Endothelial cell of umbilical vein (primary cell): ENCODE data around the gene UPF2. TPM values are rescaled to one million over a fixed set of nuclear protein-coding genes. Genes with fewer than 3 reads are reported as not detected.

Experiments used
- BruUV-seq: library from RNA; stranded (reverse); fragments of 400-500 nt; replicated peaks from 2 replicates; lab custom pipeline; 2021; lab: Mats Ljungman, UMichigan
- CTCF ChIA-PET: fragments of 300-600, 350-600 bp; sonication (Branson Sonifier 250); formaldehyde crosslinking; loops from one replicate; lab custom pipeline; 2021; ENCODE audit warnings: antibody characterized with exemption, inconsistent platforms; lab: Charles Lee
- POLR2A ChIA-PET: fragments of 300-600, 350-600 bp; sonication (Branson Sonifier 250); formaldehyde crosslinking; loops from one replicate; lab custom pipeline; 2021; ENCODE audit warnings: antibody characterized with exemption, inconsistent platforms; lab: Charles Lee
- DNase-seq: peaks from one replicate; pipeline ENCODE4 v3.0.0-alpha.2; 2011; ENCODE audit warnings: low read depth, low spot score
- FAIRE-seq: peaks from 2 replicates; lab custom pipeline; 2011; peaks lifted over from hg19 to GRCh38; lab: Jason Lieb, UNC
- H2AFZ ChIP-seq: 2 replicates; pipeline ENCODE4 v1.6.0; 2012; ENCODE audit warnings: low read depth, low read length, control low read depth, inconsistent platforms
- H3K27ac ChIP-seq: 2 replicates; pipeline ENCODE4 v1.5.1; 2011; ENCODE audit warnings: low read depth, mild to moderate bottlenecking, control low read depth, low read length, moderate library complexity; ENCODE audit not compliant: insufficient read depth
- H3K27me3 ChIP-seq, 2 experiments: 2 replicates each; pipeline versions ENCODE4 v1.6.0 to v1.6.1; 2011; ENCODE audit warnings: low read length in 2 of 2, mixed read lengths in 1 of 2; ENCODE audit not compliant: control insufficient read depth in 2 of 2, insufficient read depth in 2 of 2
- H3K36me3 ChIP-seq, 2 experiments: 2 replicates in 1 of 2; 3 replicates in 1 of 2; pipeline ENCODE4 v1.5.1; 2011; ENCODE audit warnings: low read length in 2 of 2, mild to moderate bottlenecking in 1 of 2, moderate library complexity in 1 of 2; ENCODE audit not compliant: control insufficient read depth in 2 of 2, insufficient read depth in 2 of 2; ENCODE audit errors: extremely low read depth in 1 of 2
- H3K4me1 ChIP-seq: 3 replicates; pipeline ENCODE4 v1.5.1; 2011; ENCODE audit warnings: mild to moderate bottlenecking, low read length; ENCODE audit not compliant: control insufficient read depth, insufficient read depth; ENCODE audit errors: extremely low read depth
- H3K4me2 ChIP-seq: 2 replicates; pipeline ENCODE4 v1.6.1; 2011; ENCODE audit warnings: low read length, control low read depth, mixed read lengths; ENCODE audit not compliant: insufficient read depth
- H3K4me3 ChIP-seq, 3 experiments: fragments of 200-600 bp in 1 of 3; sonication (generic), shearing (Covaris generic) in 1 of 3; replicated peaks in 1 of 3; 2 replicates each; pipeline ENCODE4 v1.5.1; 2011 to 2016; ENCODE audit warnings: control low read depth in 3 of 3, low read length in 3 of 3, mild to moderate bottlenecking in 2 of 3, inconsistent platforms in 1 of 3, low read depth in 1 of 3, moderate library complexity in 1 of 3; ENCODE audit not compliant: insufficient read depth in 1 of 3
- H3K79me2 ChIP-seq: 2 replicates; pipeline ENCODE4 v1.6.0; 2012; ENCODE audit warnings: low read length, inconsistent platforms; ENCODE audit not compliant: control insufficient read depth, insufficient read depth
- H3K9ac ChIP-seq: replicated peaks from 2 replicates; pipeline ENCODE3; 2011; ENCODE audit warnings: low read length, control low read depth; ENCODE audit not compliant: insufficient read depth; ENCODE audit errors: extremely low read depth
- H3K9me1 ChIP-seq: replicated peaks from 3 replicates; pipeline ENCODE4 v1.6.0; 2011; ENCODE audit warnings: mild to moderate bottlenecking, low read length; ENCODE audit not compliant: control insufficient read depth, insufficient read depth; ENCODE audit errors: extremely low read depth
- H3K9me3 ChIP-seq: replicated peaks from 2 replicates; pipeline ENCODE4 v1.5.1; 2012; ENCODE audit warnings: low read length, inconsistent platforms; ENCODE audit not compliant: control insufficient read depth, insufficient read depth
- H4K20me1 ChIP-seq: replicated peaks from 2 replicates; pipeline ENCODE3; 2011; ENCODE audit warnings: mild to moderate bottlenecking, low read length; ENCODE audit not compliant: control insufficient read depth, insufficient read depth; ENCODE audit errors: extremely low read depth
- CTCF ChIP-seq, 2 donors: IDR thresholded peaks; 1 replicate in 1 of 2; 2 replicates in 1 of 2; pipeline ENCODE4 v1.5.1; 2011; ENCODE audit warnings: low read length in 2 of 2, mild to moderate bottlenecking in 2 of 2, moderate library complexity in 2 of 2, control low read depth in 1 of 2, inconsistent platforms in 1 of 2, low read depth in 1 of 2; ENCODE audit not compliant: insufficient read depth in 1 of 2; ENCODE audit errors: extremely low read depth in 1 of 2
- EZH2 ChIP-seq: IDR thresholded peaks from 2 replicates; pipeline ENCODE4 v1.6.1; 2012; ENCODE audit warnings: borderline replicate concordance, low read depth, mild to moderate bottlenecking, moderate library complexity, low read length, inconsistent platforms; ENCODE audit not compliant: severe bottlenecking
- FOS ChIP-seq: IDR thresholded peaks from 2 replicates; pipeline ENCODE4 v1.6.1; 2011; ENCODE audit warnings: mild to moderate bottlenecking, low read length, moderate library complexity, borderline replicate concordance; ENCODE audit not compliant: insufficient read depth
- GATA2 ChIP-seq: IDR thresholded peaks from 2 replicates; pipeline ENCODE4 v1.7.0; 2011; ENCODE audit warnings: low read depth, mild to moderate bottlenecking, moderate library complexity, mixed read lengths, low read length; ENCODE audit not compliant: insufficient read length, insufficient read depth
- JUN ChIP-seq: IDR thresholded peaks from 2 replicates; pipeline ENCODE4 v1.6.1; 2011; ENCODE audit warnings: borderline replicate concordance, low read depth; ENCODE audit not compliant: insufficient read length, insufficient read depth
- MAX ChIP-seq: IDR thresholded peaks from 2 replicates; pipeline ENCODE4 v1.6.1; 2011; ENCODE audit not compliant: insufficient read depth, insufficient read length
- MYC ChIP-seq: IDR thresholded peaks from one replicate; pipeline ENCODE4 v1.6.1; 2011; ENCODE audit warnings: mild to moderate bottlenecking, low read depth, low read length
- POLR2A ChIP-seq: IDR thresholded peaks from 2 replicates; pipeline ENCODE4 v1.6.1; 2012; ENCODE audit warnings: low read depth, mild to moderate bottlenecking, control low read depth, low read length
- POLR2AphosphoS5 ChIP-seq: IDR thresholded peaks from 2 replicates; pipeline ENCODE4 v1.6.1; 2012; ENCODE audit warnings: low read depth, mild to moderate bottlenecking, control low read depth, low read length, moderate library complexity; ENCODE audit not compliant: insufficient read depth
- dilution Hi-C: fragments of 300-500 bp; cut with MboI; formaldehyde crosslinking; loops from one replicate; pipeline ENCODE4 v1.15.0; 2019; ENCODE audit warnings: low sequenced_read_pairs; ENCODE audit not compliant: extremely low pct_ligation_motif_present
- intact Hi-C: fragments of 100-400 bp; cut with micrococcal nuclease; formaldehyde crosslinking; loops from one replicate; pipeline ENCODE4 v1.10.0; 2022
- polyA plus RNA-seq, 4 experiments: library from polyadenylated mRNA; depleted of rRNA in 3 of 4; stranded (reverse) in 3 of 4; unstranded in 1 of 4; fragments of >200 nt; gene quantifications; 2 replicates each; pipeline versions ENCODE4 v1.2.1 to v1.2.3, GENCODE V29; 2011 to 2012; ENCODE audit warnings: missing spikeins in 1 of 4
- total RNA-seq: library from RNA; stranded (reverse); gene quantifications from 2 replicates; pipeline ENCODE4 v1.2.3, GENCODE V29; 2021

Gene UPF2
- total and polyA plus RNA-seq, 2 donors (not counting 3 experiments of a cell fraction or from before 2014, with no cell fraction given): 4.8 to 27.7 TPM

GRCh38 chr10:11886138-11886474, 156.5 kb downstream of the UPF2 start:
- H2AFZ ChIP-seq: no peak overlapping the region
- no peaks in the 10 kb centered on the region for H3K36me3 ChIP-seq
- H4K20me1 ChIP-seq: no peaks in the 10 kb centered on the region
- FAIRE-seq (no peak), DNase-seq (no peak)
- H3K9me3 ChIP-seq: no peaks in the 10 kb centered on the region
- dilution Hi-C loops (no loop called here), intact Hi-C loops (no loop called here)
- H3K9ac ChIP-seq: no peak overlapping the region
- no peaks in the 10 kb centered on the region for H3K79me2 ChIP-seq
- POLR2A ChIA-PET: no interaction called here
- H3K4me1 ChIP-seq: no peaks in the 10 kb centered on the region
- TF ChIP-seq EZH2 (no peak), POLR2AphosphoS5 (no peak), GATA2 (no peak), CTCF (IDR thresholded peaks at IDR 0.05; ENCODE audit: extremely low read depth in 1 of 2, insufficient read depth in 1 of 2, low read depth in 1 of 2, low read length in 2 of 2) (no peak), FOS (no peak), POLR2A (no peak), MAX (no peak), JUN (no peak), MYC (no peak)
- H3K9me1 ChIP-seq: no peaks in the 10 kb centered on the region
- no peak overlapping the region for H3K27ac ChIP-seq
- no peak overlapping the region for H3K4me2 ChIP-seq
- H3K27me3 ChIP-seq: no peaks in the 10 kb centered on the region
- no peak overlapping the region for H3K4me3 ChIP-seq
- CTCF ChIA-PET: interaction anchor here (1.2 to 1.7 kb wide), 4 partner anchors 27 to 104 kb away, joined by 3 to 5 read pairs (median 4); no protein-coding TSS in a partner anchor
- BruUV-seq: no TSS peak
